ENCODE data around the gene EIF3I.

DNA sequence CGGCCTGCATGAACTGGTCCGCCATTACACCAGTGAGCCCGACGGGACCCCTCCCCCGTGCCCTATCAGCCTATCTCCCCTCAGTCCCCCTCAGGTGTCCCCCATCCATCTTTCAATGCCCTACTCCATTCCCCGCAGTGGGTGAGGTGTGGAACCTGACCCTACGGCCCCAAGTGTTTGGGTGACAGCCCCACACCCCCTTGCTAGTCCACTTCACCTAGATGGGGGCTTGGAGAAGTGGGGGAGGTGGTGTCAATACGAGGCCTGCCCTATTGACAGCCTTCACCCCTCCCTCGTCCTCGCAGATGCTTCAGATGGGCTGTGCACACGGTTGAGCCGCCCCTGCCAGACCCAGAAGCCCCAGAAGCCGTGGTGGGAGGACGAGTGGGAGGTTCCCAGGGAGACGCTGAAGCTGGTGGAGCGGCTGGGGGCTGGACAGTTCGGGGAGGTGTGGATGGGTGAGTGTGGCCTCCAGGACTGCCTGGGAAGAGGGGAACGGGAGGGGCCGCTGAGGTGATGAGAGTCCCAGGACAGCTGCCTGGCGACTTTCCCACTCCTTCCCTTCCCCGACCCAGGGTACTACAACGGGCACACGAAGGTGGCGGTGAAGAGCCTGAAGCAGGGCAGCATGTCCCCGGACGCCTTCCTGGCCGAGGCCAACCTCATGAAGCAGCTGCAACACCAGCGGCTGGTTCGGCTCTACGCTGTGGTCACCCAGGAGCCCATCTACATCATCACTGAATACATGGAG lies 54.0 kb downstream of the EIF3I start:
- TF ChIP-seq, protein P1, sequence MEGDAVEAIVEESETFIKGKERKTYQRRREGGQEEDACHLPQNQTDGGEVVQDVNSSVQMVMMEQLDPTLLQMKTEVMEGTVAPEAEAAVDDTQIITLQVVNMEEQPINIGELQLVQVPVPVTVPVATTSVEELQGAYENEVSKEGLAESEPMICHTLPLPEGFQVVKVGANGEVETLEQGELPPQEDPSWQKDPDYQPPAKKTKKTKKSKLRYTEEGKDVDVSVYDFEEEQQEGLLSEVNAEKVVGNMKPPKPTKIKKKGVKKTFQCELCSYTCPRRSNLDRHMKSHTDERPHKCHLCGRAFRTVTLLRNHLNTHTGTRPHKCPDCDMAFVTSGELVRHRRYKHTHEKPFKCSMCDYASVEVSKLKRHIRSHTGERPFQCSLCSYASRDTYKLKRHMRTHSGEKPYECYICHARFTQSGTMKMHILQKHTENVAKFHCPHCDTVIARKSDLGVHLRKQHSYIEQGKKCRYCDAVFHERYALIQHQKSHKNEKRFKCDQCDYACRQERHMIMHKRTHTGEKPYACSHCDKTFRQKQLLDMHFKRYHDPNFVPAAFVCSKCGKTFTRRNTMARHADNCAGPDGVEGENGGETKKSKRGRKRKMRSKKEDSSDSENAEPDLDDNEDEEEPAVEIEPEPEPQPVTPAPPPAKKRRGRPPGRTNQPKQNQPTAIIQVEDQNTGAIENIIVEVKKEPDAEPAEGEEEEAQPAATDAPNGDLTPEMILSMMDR (IDR thresholded peaks at IDR 0.05; ENCODE audit: low read depth, low read length), result no peak
- TF ChIP-seq EZH2phosphoT487 (IDR thresholded peaks at IDR 0.05; ENCODE audit: low read depth), result no peak

Measured in OCI-LY3 (cell line).